Astrocyte (in vitro differentiated cells and primary cell): ENCODE data around the gene DUSP28. TPM values are rescaled to one million over a fixed set of nuclear protein-coding genes. Genes with fewer than 3 reads are reported as not detected.

ENCODE experiments used
- DNase-seq: peaks from one replicate; pipeline ENCODE4 v3.0.0-alpha.2; 2010; ENCODE audit warnings: low read depth
- FAIRE-seq: peaks from 2 replicates; lab custom pipeline; 2011; peaks lifted over from hg19 to GRCh38; lab: Jason Lieb, UNC
- H2AFZ ChIP-seq: 2 replicates; pipeline ENCODE4 v1.6.0; 2012; ENCODE audit warnings: low read depth, low read length, inconsistent platforms
- H3K27ac ChIP-seq: 2 replicates; pipeline ENCODE4 v1.5.1; 2011; ENCODE audit warnings: low read depth, low read length, inconsistent platforms
- H3K27me3 ChIP-seq: 2 replicates; pipeline ENCODE4 v1.6.0; 2011; ENCODE audit warnings: low read length, inconsistent platforms; ENCODE audit not compliant: insufficient read depth
- H3K36me3 ChIP-seq: 2 replicates; pipeline ENCODE4 v1.5.1; 2011; ENCODE audit warnings: low read length, inconsistent platforms; ENCODE audit not compliant: insufficient read depth
- H3K4me1 ChIP-seq: 2 replicates; pipeline ENCODE4 v1.5.1; 2011; ENCODE audit warnings: low read length, inconsistent platforms; ENCODE audit not compliant: insufficient read depth
- H3K4me2 ChIP-seq: 2 replicates; pipeline ENCODE4 v1.6.0; 2012; ENCODE audit warnings: low read length, inconsistent platforms
- H3K4me3 ChIP-seq: 2 replicates; pipeline ENCODE4 v1.5.1; 2011; ENCODE audit warnings: low read depth, mild to moderate bottlenecking, low read length, inconsistent platforms; ENCODE audit not compliant: insufficient read depth
- H3K79me2 ChIP-seq: 2 replicates; pipeline ENCODE4 v1.6.0; 2012; ENCODE audit warnings: mild to moderate bottlenecking, low read length, inconsistent platforms; ENCODE audit not compliant: insufficient read depth
- H3K9ac ChIP-seq: 2 replicates; pipeline ENCODE4 v1.6.0; 2012; ENCODE audit warnings: mild to moderate bottlenecking, low read length, inconsistent platforms
- H3K9me3 ChIP-seq: 2 replicates; pipeline ENCODE4 v1.5.1; 2012; ENCODE audit warnings: low read depth, mild to moderate bottlenecking, low read length, inconsistent platforms; ENCODE audit not compliant: insufficient read depth
- H4K20me1 ChIP-seq: 2 replicates; pipeline ENCODE4 v1.6.0; 2012; ENCODE audit warnings: low read length, inconsistent platforms; ENCODE audit not compliant: insufficient read depth
- H3K27ac Mint-ChIP-seq: one replicate; pipeline ENCODE4 v1.8.0; 2021; ENCODE audit warnings: mild to moderate bottlenecking, mixed read lengths; ENCODE audit not compliant: unreplicated experiment
- H3K27me3 Mint-ChIP-seq: one replicate; pipeline ENCODE4 v1.8.0; 2021; ENCODE audit warnings: low read depth, mixed read lengths; ENCODE audit not compliant: unreplicated experiment
- H3K36me3 Mint-ChIP-seq: one replicate; pipeline ENCODE4 v1.8.0; 2021; ENCODE audit warnings: low read depth, mixed read lengths; ENCODE audit not compliant: unreplicated experiment
- H3K4me1 Mint-ChIP-seq: one replicate; pipeline ENCODE4 v1.8.0; 2021; ENCODE audit warnings: low read depth, mixed read lengths; ENCODE audit not compliant: unreplicated experiment
- H3K4me3 Mint-ChIP-seq: one replicate; pipeline ENCODE4 v1.8.0; 2021; ENCODE audit warnings: mild to moderate bottlenecking, moderate library complexity, mixed read lengths; ENCODE audit not compliant: unreplicated experiment
- H3K9me3 Mint-ChIP-seq: one replicate; pipeline ENCODE4 v1.8.0; 2021; ENCODE audit warnings: mild to moderate bottlenecking, mixed read lengths; ENCODE audit not compliant: unreplicated experiment
- CTCF ChIP-seq: IDR thresholded peaks from 2 replicates; pipeline ENCODE4 v1.5.1; 2011; ENCODE audit warnings: low read depth, mild to moderate bottlenecking, inconsistent platforms, low read length, moderate library complexity; ENCODE audit not compliant: insufficient read depth
- EZH2 ChIP-seq: IDR thresholded peaks from 2 replicates; pipeline ENCODE4 v1.6.1; 2012; ENCODE audit warnings: mild to moderate bottlenecking, low read length, inconsistent platforms; ENCODE audit not compliant: insufficient read depth
- total RNA-seq: library from RNA; stranded (reverse); gene quantifications from 2 replicates; pipeline ENCODE4 v1.2.1, GENCODE V29; 2021

The DUSP28 gene
- total RNA-seq, 1 donor from 2014 or later: 4.1 TPM

GRCh38 chr2:240605867-240606743 lies 45.9 kb downstream of the DUSP28 start:
- Histone ChIP-seq H3K4me1 (no peaks in the 10 kb centered on the region), H3K9me3 (no peaks in the 10 kb centered on the region), H3K79me2 (no peaks in the 10 kb centered on the region), H3K4me2 (no peak overlapping the region), H4K20me1 (no peaks in the 10 kb centered on the region), H3K27ac (no peak overlapping the region), H3K36me3 (no peaks in the 10 kb centered on the region), H2AFZ (no peak overlapping the region), H3K4me3 (no peak overlapping the region), H3K27me3 (no peaks in the 10 kb centered on the region), H3K9ac (no peak overlapping the region)
- TF ChIP-seq CTCF (no peak), EZH2 (no peak)
- H3K36me3 Mint-ChIP-seq: peaks cover 5% of the 10 kb centered on the region
- no peak for FAIRE-seq
- H3K9me3 Mint-ChIP-seq: no peaks in the 10 kb centered on the region
- no peak for DNase-seq
- no peaks in the 10 kb centered on the region for H3K4me1 Mint-ChIP-seq
- H3K27ac Mint-ChIP-seq: no peak overlapping the region
- peaks cover 4% of the 10 kb centered on the region for H3K27me3 Mint-ChIP-seq
- H3K4me3 Mint-ChIP-seq: no peak overlapping the region

- Mint-ChIP-seq H3K27me3 (peaks cover 3% of the 10 kb centered on the region), H3K36me3 (peaks cover 7% of the 10 kb centered on the region), H3K27ac (no peak overlapping the region), H3K4me1 (no peaks in the 10 kb centered on the region), H3K9me3 (no peaks in the 10 kb centered on the region), H3K4me3 (no peak overlapping the region)
- no peak overlapping the region for H2AFZ ChIP-seq
- H3K9me3 ChIP-seq: no peaks in the 10 kb centered on the region
- DNase-seq (no peak), FAIRE-seq (no peak)
- H3K9ac ChIP-seq: no peak overlapping the region
- H3K36me3 ChIP-seq: no peaks in the 10 kb centered on the region
- no peaks in the 10 kb centered on the region for H3K79me2 ChIP-seq
- H3K4me1 ChIP-seq: no peaks in the 10 kb centered on the region
- H3K27me3 ChIP-seq: no peaks in the 10 kb centered on the region
- H3K4me2 ChIP-seq: no peak overlapping the region
- TF ChIP-seq CTCF (no peak), EZH2 (no peak)
- no peak overlapping the region for H3K4me3 ChIP-seq
- no peaks in the 10 kb centered on the region for H4K20me1 ChIP-seq
- H3K27ac ChIP-seq: no peak overlapping the region
Measured at GRCh38 chr2:240611601-240612210, 51.5 kb downstream of the DUSP28 start.

Other genes with a start within 250 kb of the DUSP28 start
- gene GPC1, start 124.7 kb upstream of the DUSP28 start, total RNA-seq: 252 and 299 TPM in 2 replicates
- gene ANKMY1, start 2.4 kb upstream of the DUSP28 start, total RNA-seq: 6.9 and 7.2 TPM in 2 replicates
- 22.7 and 25.2 TPM in 2 replicates for gene RNPEPL1, start 8.1 kb downstream of the DUSP28 start, total RNA-seq
- 22.7 and 24.9 TPM in 2 replicates for gene CAPN10, start 26.4 kb downstream of the DUSP28 start, total RNA-seq
- 0.72 and 0.82 TPM in 2 replicates for gene GPR35, start 65.1 kb downstream of the DUSP28 start, total RNA-seq
- not detected in 2 replicates for gene AQP12B, start 122.5 kb downstream of the DUSP28 start, total RNA-seq
- gene AQP12A, start 131.5 kb downstream of the DUSP28 start, total RNA-seq: not detected in 2 replicates